Astrocyte (in vitro differentiated cells and primary cell): Measurements from ENCODE around the gene PPAN. TPM values are rescaled to one million over a fixed set of nuclear protein-coding genes. Genes with fewer than 3 reads are reported as not detected.
A peak's percentile ranks its signal among the peaks of the same experiment; 100 is the strongest.

Experiments
- DNase-seq: peaks from one replicate; pipeline ENCODE4 v3.0.0-alpha.2; 2010; ENCODE audit warnings: low read depth
- FAIRE-seq: peaks from 2 replicates; lab custom pipeline; 2011; peaks lifted over from hg19 to GRCh38; lab: Jason Lieb, UNC
- H2AFZ ChIP-seq: 2 replicates; pipeline ENCODE4 v1.6.0; 2012; ENCODE audit warnings: low read depth, low read length, inconsistent platforms
- H3K27ac ChIP-seq: 2 replicates; pipeline ENCODE4 v1.5.1; 2011; ENCODE audit warnings: low read depth, low read length, inconsistent platforms
- H3K27me3 ChIP-seq: 2 replicates; pipeline ENCODE4 v1.6.0; 2011; ENCODE audit warnings: low read length, inconsistent platforms; ENCODE audit not compliant: insufficient read depth
- H3K36me3 ChIP-seq: 2 replicates; pipeline ENCODE4 v1.5.1; 2011; ENCODE audit warnings: low read length, inconsistent platforms; ENCODE audit not compliant: insufficient read depth
- H3K4me1 ChIP-seq: 2 replicates; pipeline ENCODE4 v1.5.1; 2011; ENCODE audit warnings: low read length, inconsistent platforms; ENCODE audit not compliant: insufficient read depth
- H3K4me2 ChIP-seq: 2 replicates; pipeline ENCODE4 v1.6.0; 2012; ENCODE audit warnings: low read length, inconsistent platforms
- H3K4me3 ChIP-seq: 2 replicates; pipeline ENCODE4 v1.5.1; 2011; ENCODE audit warnings: low read depth, mild to moderate bottlenecking, low read length, inconsistent platforms; ENCODE audit not compliant: insufficient read depth
- H3K79me2 ChIP-seq: 2 replicates; pipeline ENCODE4 v1.6.0; 2012; ENCODE audit warnings: mild to moderate bottlenecking, low read length, inconsistent platforms; ENCODE audit not compliant: insufficient read depth
- H3K9ac ChIP-seq: 2 replicates; pipeline ENCODE4 v1.6.0; 2012; ENCODE audit warnings: mild to moderate bottlenecking, low read length, inconsistent platforms
- H3K9me3 ChIP-seq: 2 replicates; pipeline ENCODE4 v1.5.1; 2012; ENCODE audit warnings: low read depth, mild to moderate bottlenecking, low read length, inconsistent platforms; ENCODE audit not compliant: insufficient read depth
- H4K20me1 ChIP-seq: 2 replicates; pipeline ENCODE4 v1.6.0; 2012; ENCODE audit warnings: low read length, inconsistent platforms; ENCODE audit not compliant: insufficient read depth
- H3K27ac Mint-ChIP-seq: one replicate; pipeline ENCODE4 v1.8.0; 2021; ENCODE audit warnings: mild to moderate bottlenecking, mixed read lengths; ENCODE audit not compliant: unreplicated experiment
- H3K27me3 Mint-ChIP-seq: one replicate; pipeline ENCODE4 v1.8.0; 2021; ENCODE audit warnings: low read depth, mixed read lengths; ENCODE audit not compliant: unreplicated experiment
- H3K36me3 Mint-ChIP-seq: one replicate; pipeline ENCODE4 v1.8.0; 2021; ENCODE audit warnings: low read depth, mixed read lengths; ENCODE audit not compliant: unreplicated experiment
- H3K4me1 Mint-ChIP-seq: one replicate; pipeline ENCODE4 v1.8.0; 2021; ENCODE audit warnings: low read depth, mixed read lengths; ENCODE audit not compliant: unreplicated experiment
- H3K4me3 Mint-ChIP-seq: one replicate; pipeline ENCODE4 v1.8.0; 2021; ENCODE audit warnings: mild to moderate bottlenecking, moderate library complexity, mixed read lengths; ENCODE audit not compliant: unreplicated experiment
- H3K9me3 Mint-ChIP-seq: one replicate; pipeline ENCODE4 v1.8.0; 2021; ENCODE audit warnings: mild to moderate bottlenecking, mixed read lengths; ENCODE audit not compliant: unreplicated experiment
- EZH2 ChIP-seq: IDR thresholded peaks from 2 replicates; pipeline ENCODE4 v1.6.1; 2012; ENCODE audit warnings: mild to moderate bottlenecking, low read length, inconsistent platforms; ENCODE audit not compliant: insufficient read depth
- total RNA-seq: library from RNA; stranded (reverse); gene quantifications from 2 replicates; pipeline ENCODE4 v1.2.1, GENCODE V29; 2021
- TF ChIP-seq, protein P1 (sequence below): IDR thresholded peaks from 2 replicates; pipeline ENCODE4 v1.5.1; 2011; ENCODE audit warnings: low read depth, mild to moderate bottlenecking, inconsistent platforms, low read length, moderate library complexity; ENCODE audit not compliant: insufficient read depth

PPAN gene
- total RNA-seq, 1 donor from 2014 or later, result 55.6 TPM

- DNase-seq (peak; percentile 18), FAIRE-seq (no peak)
- peak within 1 kb of the TSS; percentile 78 for H3K9ac ChIP-seq
- H3K79me2 ChIP-seq, result no peaks in the 10 kb centered on the region
- H3K4me3 ChIP-seq, result peak within 1 kb of the TSS; percentile 81
- no peaks in the 10 kb centered on the region for H4K20me1 ChIP-seq
- H3K27ac ChIP-seq, result no peak within 1 kb of the TSS
- H3K4me1 ChIP-seq, result no peaks in the 10 kb centered on the region
- no peaks in the 10 kb centered on the region for H3K4me1 Mint-ChIP-seq
- H3K27me3 Mint-ChIP-seq, result peaks cover 24% of the 10 kb centered on the region
- peak within 1 kb of the TSS; percentile 89 for H3K4me3 Mint-ChIP-seq
- no peaks in the 10 kb centered on the region for H3K9me3 ChIP-seq
- H3K36me3 Mint-ChIP-seq, result peaks cover 17% of the 10 kb centered on the region
- H3K27me3 ChIP-seq, result no peaks in the 10 kb centered on the region
- peak within 1 kb of the TSS; percentile 78 for H3K27ac Mint-ChIP-seq
- peaks cover 1% of the 10 kb centered on the region for H3K9me3 Mint-ChIP-seq
- TF ChIP-seq, protein P1, sequence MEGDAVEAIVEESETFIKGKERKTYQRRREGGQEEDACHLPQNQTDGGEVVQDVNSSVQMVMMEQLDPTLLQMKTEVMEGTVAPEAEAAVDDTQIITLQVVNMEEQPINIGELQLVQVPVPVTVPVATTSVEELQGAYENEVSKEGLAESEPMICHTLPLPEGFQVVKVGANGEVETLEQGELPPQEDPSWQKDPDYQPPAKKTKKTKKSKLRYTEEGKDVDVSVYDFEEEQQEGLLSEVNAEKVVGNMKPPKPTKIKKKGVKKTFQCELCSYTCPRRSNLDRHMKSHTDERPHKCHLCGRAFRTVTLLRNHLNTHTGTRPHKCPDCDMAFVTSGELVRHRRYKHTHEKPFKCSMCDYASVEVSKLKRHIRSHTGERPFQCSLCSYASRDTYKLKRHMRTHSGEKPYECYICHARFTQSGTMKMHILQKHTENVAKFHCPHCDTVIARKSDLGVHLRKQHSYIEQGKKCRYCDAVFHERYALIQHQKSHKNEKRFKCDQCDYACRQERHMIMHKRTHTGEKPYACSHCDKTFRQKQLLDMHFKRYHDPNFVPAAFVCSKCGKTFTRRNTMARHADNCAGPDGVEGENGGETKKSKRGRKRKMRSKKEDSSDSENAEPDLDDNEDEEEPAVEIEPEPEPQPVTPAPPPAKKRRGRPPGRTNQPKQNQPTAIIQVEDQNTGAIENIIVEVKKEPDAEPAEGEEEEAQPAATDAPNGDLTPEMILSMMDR, result no peak
- no peak for TF ChIP-seq EZH2
- H2AFZ ChIP-seq, result peak within 1 kb of the TSS; percentile 85
- H3K4me2 ChIP-seq, result peak within 1 kb of the TSS; percentile 88
- no peaks in the 10 kb centered on the region for H3K36me3 ChIP-seq
These were observed 20.2 kb upstream of the PPAN start, which contains the start of gene SHFL for GRCh38 chr19:10085641-10086590. Gene SHFL, plus strand, starts transcription at chr19:10086317. Its CDS starts 111 bp downstream, at chr19:10086428.

GRCh38 chr19:10086591-10087192 is 19.5 kb upstream of the PPAN start:
- Histone ChIP-seq H3K4me3 (peak overlapping the region; percentile 81), H3K27ac (no peak overlapping the region), H4K20me1 (no peaks in the 10 kb centered on the region), H3K27me3 (no peaks in the 10 kb centered on the region), H3K4me1 (no peaks in the 10 kb centered on the region), H3K9me3 (no peaks in the 10 kb centered on the region), H3K9ac (peak overlapping the region; percentile 78), H3K79me2 (no peaks in the 10 kb centered on the region), H3K4me2 (peak overlapping the region; percentile 88), H3K36me3 (no peaks in the 10 kb centered on the region), H2AFZ (peak overlapping the region; percentile 85)
- TF ChIP-seq EZH2, result no peak
- TF ChIP-seq, protein P1, result no peak
- Mint-ChIP-seq H3K4me3 (peak overlapping the region; percentile 89), H3K27me3 (peaks cover 22% of the 10 kb centered on the region), H3K9me3 (peaks cover 1% of the 10 kb centered on the region), H3K4me1 (no peaks in the 10 kb centered on the region), H3K36me3 (peaks cover 21% of the 10 kb centered on the region), H3K27ac (no peak overlapping the region)
- no peak for FAIRE-seq
- no peak for DNase-seq
